ENCODE measurements around the gene ING5. TPM values are rescaled to one million over a fixed set of nuclear protein-coding genes. Genes with fewer than 3 reads are reported as not detected.

Gene ING5
- total and polyA plus RNA-seq, 4 experiments from 2014 or later, result 19.3 to 99.5 (median 65.3) TPM

GRCh38 chr2:241673189-241673663 is 28.6 kb upstream of the ING5 start:
- Mint-ChIP-seq H3K4me3 (no peak overlapping the region), H3K27ac (peak overlapping the region in 5 of 7 donors; percentile 30 to 68 (median 42)), H3K36me3 (peaks cover 3 to 47% of the 10 kb centered on the region in 2 donors), H3K4me1 (peaks cover 0 to 4% (median under 1%) of the 10 kb centered on the region in 4 donors), H3K9me3 (no peaks in the 10 kb centered on the region), H3K27me3 (no peaks in the 10 kb centered on the region)
- Histone ChIP-seq H3K36me3 (ENCODE audit: insufficient read depth, low read length) (peaks cover 14% of the 10 kb centered on the region), H3K4me1 (ENCODE audit: insufficient read depth, low read length) (no peaks in the 10 kb centered on the region), H3K27me3 (ENCODE audit: insufficient read depth, low read length) (no peaks in the 10 kb centered on the region), H3K9me3 (ENCODE audit: control insufficient read depth in 1 of 2, low read length in 2 of 2) (no peaks in the 10 kb centered on the region), H3K27ac (ENCODE audit: low read depth, low read length) (no peak overlapping the region), H3K4me3 (ENCODE audit: low read length in 2 of 2) (no peak overlapping the region)
- CTCF ChIA-PET (ENCODE audit: partially characterized antibody), result no interaction called here
- intact Hi-C loops (cut with micrococcal nuclease), result no loop called here
- DNase-seq, result peak in 1 of 5 donors; percentile 14
- POLR2A ChIA-PET (ENCODE audit: partially characterized antibody), result no interaction called here

GRCh38 chr2:241673797-241674725 is 27.8 kb upstream of the ING5 start:
- H3K9me3 Mint-ChIP-seq, result no peaks in the 10 kb centered on the region
- H3K27ac Mint-ChIP-seq, result peak overlapping the region in 5 of 7 donors; percentile 30 to 79 (median 42)
- no peak overlapping the region for H3K4me3 Mint-ChIP-seq

GRCh38 chr2:241675885-241676284 is 26.0 kb upstream of the ING5 start:
- Histone ChIP-seq H3K27me3 (ENCODE audit: insufficient read depth, low read length) (no peaks in the 10 kb centered on the region), H3K36me3 (ENCODE audit: insufficient read depth, low read length) (peaks cover 25% of the 10 kb centered on the region), H3K4me3 (ENCODE audit: low read length in 2 of 2) (no peak overlapping the region), H3K9me3 (ENCODE audit: control insufficient read depth in 1 of 2, low read length in 2 of 2) (no peaks in the 10 kb centered on the region), H3K4me1 (ENCODE audit: insufficient read depth, low read length) (no peaks in the 10 kb centered on the region), H3K27ac (ENCODE audit: low read depth, low read length) (no peak overlapping the region)
- peaks cover 11 to 43% of the 10 kb centered on the region in 2 donors for H3K36me3 Mint-ChIP-seq
- DNase-seq, result no peak
- intact Hi-C loops (cut with micrococcal nuclease), result no loop called here
- no peak overlapping the region for H3K27ac Mint-ChIP-seq
- peaks cover 0 to 4% (median 2%) of the 10 kb centered on the region in 4 donors for H3K4me1 Mint-ChIP-seq
- H3K9me3 Mint-ChIP-seq, result no peaks in the 10 kb centered on the region
- POLR2A ChIA-PET (ENCODE audit: partially characterized antibody), result interaction anchor here (1.0 to 1.8 kb wide), 2 partner anchors 11 kb away, joined by 3 to 4 read pairs; partner anchors contain the start of gene DTYMK
- no peaks in the 10 kb centered on the region for H3K27me3 Mint-ChIP-seq
- no peak overlapping the region for H3K4me3 Mint-ChIP-seq
- CTCF ChIA-PET (ENCODE audit: partially characterized antibody), result no interaction called here

More at GRCh38 chr2:241673797-241674725, 27.8 kb upstream of the ING5 start:
- no peak overlapping the region for H3K27ac ChIP-seq (ENCODE audit: low read depth, low read length)
- no peaks in the 10 kb centered on the region for H3K9me3 ChIP-seq (ENCODE audit: control insufficient read depth in 1 of 2, low read length in 2 of 2)
- Mint-ChIP-seq H3K4me1 (peaks cover 0 to 4% (median under 1%) of the 10 kb centered on the region in 4 donors), H3K27me3 (no peaks in the 10 kb centered on the region), H3K36me3 (peaks cover 4 to 43% of the 10 kb centered on the region in 2 donors)
- ChIA-PET POLR2A (ENCODE audit: partially characterized antibody) (no interaction called here), CTCF (ENCODE audit: partially characterized antibody) (no interaction called here)
- H3K4me1 ChIP-seq (ENCODE audit: insufficient read depth, low read length), result no peaks in the 10 kb centered on the region
- intact Hi-C loops (cut with micrococcal nuclease), result no loop called here
- no peak overlapping the region for H3K4me3 ChIP-seq (ENCODE audit: low read length in 2 of 2)
- peaks cover 17% of the 10 kb centered on the region for H3K36me3 ChIP-seq (ENCODE audit: insufficient read depth, low read length)
- DNase-seq, result no peak
- H3K27me3 ChIP-seq (ENCODE audit: insufficient read depth, low read length), result no peaks in the 10 kb centered on the region

DNA sequence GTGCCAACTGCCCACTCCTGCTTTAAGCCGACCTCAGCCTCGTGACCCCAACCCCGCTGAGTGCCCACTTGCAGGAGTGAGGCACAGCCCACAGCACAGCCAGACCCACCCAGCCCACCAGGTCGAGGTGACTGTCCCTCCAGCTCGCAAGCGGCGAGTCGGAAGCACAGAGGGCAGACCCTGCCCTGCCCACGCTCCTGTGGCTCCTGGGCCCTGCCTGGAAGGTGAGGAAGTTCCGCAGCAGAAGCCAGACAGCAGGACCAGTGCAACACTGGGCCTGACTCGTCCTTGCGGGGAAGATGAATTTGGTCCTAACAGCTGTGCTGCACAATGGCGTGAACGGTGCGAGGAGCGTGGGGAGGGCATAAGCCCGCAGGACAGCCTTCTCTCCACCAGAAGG is 25.2 kb upstream of the ING5 start:
- peaks cover 25% of the 10 kb centered on the region for H3K36me3 ChIP-seq (ENCODE audit: insufficient read depth, low read length)
- no peaks in the 10 kb centered on the region for H3K4me1 ChIP-seq (ENCODE audit: insufficient read depth, low read length)
- ChIA-PET CTCF (ENCODE audit: partially characterized antibody) (no interaction called here), POLR2A (ENCODE audit: partially characterized antibody) (interaction anchor here (1.8 kb wide), 1 partner anchor 10 kb away, joined by 4 read pairs; the partner anchor contains the start of gene DTYMK)
- intact Hi-C loops (cut with micrococcal nuclease), result no loop called here
- Mint-ChIP-seq H3K27me3 (no peaks in the 10 kb centered on the region), H3K4me3 (no peak overlapping the region), H3K36me3 (peaks cover 16 to 42% of the 10 kb centered on the region in 2 donors), H3K9me3 (no peaks in the 10 kb centered on the region), H3K4me1 (peaks cover 0 to 4% (median 2%) of the 10 kb centered on the region in 4 donors), H3K27ac (no peak overlapping the region)
- H3K27ac ChIP-seq (ENCODE audit: low read depth, low read length), result no peak overlapping the region
- no peaks in the 10 kb centered on the region for H3K27me3 ChIP-seq (ENCODE audit: insufficient read depth, low read length)
- H3K9me3 ChIP-seq (ENCODE audit: control insufficient read depth in 1 of 2, low read length in 2 of 2), result no peaks in the 10 kb centered on the region
- DNase-seq, result no peak
- H3K4me3 ChIP-seq (ENCODE audit: low read length in 2 of 2), result no peak overlapping the region

- Histone ChIP-seq H3K4me3 (ENCODE audit: low read length in 2 of 2) (no peak overlapping the region), H3K9me3 (ENCODE audit: control insufficient read depth in 1 of 2, low read length in 2 of 2) (no peaks in the 10 kb centered on the region), H3K27me3 (ENCODE audit: insufficient read depth, low read length) (no peaks in the 10 kb centered on the region), H3K27ac (ENCODE audit: low read depth, low read length) (no peak overlapping the region), H3K4me1 (ENCODE audit: insufficient read depth, low read length) (no peaks in the 10 kb centered on the region), H3K36me3 (ENCODE audit: insufficient read depth, low read length) (peaks cover 24% of the 10 kb centered on the region)
- intact Hi-C loops (cut with micrococcal nuclease), result no loop called here
- Mint-ChIP-seq H3K4me1 (peaks cover 0 to 4% (median 2%) of the 10 kb centered on the region in 4 donors), H3K4me3 (no peak overlapping the region), H3K27ac (no peak overlapping the region), H3K27me3 (no peaks in the 10 kb centered on the region), H3K36me3 (peaks cover 16 to 43% of the 10 kb centered on the region in 2 donors), H3K9me3 (no peaks in the 10 kb centered on the region)
- ChIA-PET POLR2A (ENCODE audit: partially characterized antibody) (interaction anchor here (1.8 kb wide), 1 partner anchor 9 kb away, joined by 4 read pairs; the partner anchor contains the start of gene DTYMK), CTCF (ENCODE audit: partially characterized antibody) (no interaction called here)
- DNase-seq, result no peak
Measured at GRCh38 chr2:241677392-241677791, 24.4 kb upstream of the ING5 start.

- Mint-ChIP-seq H3K27me3 (no peaks in the 10 kb centered on the region), H3K4me1 (peaks cover 0 to 4% (median 2%) of the 10 kb centered on the region in 4 donors), H3K9me3 (no peaks in the 10 kb centered on the region), H3K36me3 (peaks cover 16 to 41% of the 10 kb centered on the region in 2 donors), H3K4me3 (no peak overlapping the region), H3K27ac (no peak overlapping the region)
- Histone ChIP-seq H3K27me3 (ENCODE audit: insufficient read depth, low read length) (no peaks in the 10 kb centered on the region), H3K4me3 (ENCODE audit: low read length in 2 of 2) (no peak overlapping the region), H3K4me1 (ENCODE audit: insufficient read depth, low read length) (no peaks in the 10 kb centered on the region), H3K27ac (ENCODE audit: low read depth, low read length) (no peak overlapping the region), H3K9me3 (ENCODE audit: control insufficient read depth in 1 of 2, low read length in 2 of 2) (no peaks in the 10 kb centered on the region), H3K36me3 (ENCODE audit: insufficient read depth, low read length) (peaks cover 24% of the 10 kb centered on the region)
- intact Hi-C loops (cut with micrococcal nuclease), result no loop called here
- ChIA-PET POLR2A (ENCODE audit: partially characterized antibody) (no interaction called here), CTCF (ENCODE audit: partially characterized antibody) (no interaction called here)
- DNase-seq, result no peak
Measured at GRCh38 chr2:241678307-241678706, 23.5 kb upstream of the ING5 start.

GRCh38 chr2:241678784-241679540 is 22.9 kb upstream of the ING5 start:
- POLR2A ChIA-PET (ENCODE audit: partially characterized antibody), result no interaction called here
- H3K36me3 Mint-ChIP-seq, result peaks cover 16 to 35% of the 10 kb centered on the region in 2 donors
- H3K27ac ChIP-seq (ENCODE audit: low read depth, low read length), result no peak overlapping the region

More at GRCh38 chr2:241678784-241679540, 22.9 kb upstream of the ING5 start:
- DNase-seq, result no peak
- CTCF ChIA-PET (ENCODE audit: partially characterized antibody), result interaction anchor here (0.7 to 1.3 kb wide), 2 partner anchors 20 to 41 kb away, joined by 3 to 4 read pairs; no protein-coding TSS in a partner anchor
- H3K4me1 ChIP-seq (ENCODE audit: insufficient read depth, low read length), result no peaks in the 10 kb centered on the region
- Mint-ChIP-seq H3K4me3 (no peak overlapping the region), H3K27ac (peak overlapping the region in 2 of 7 donors; percentile 70 to 83), H3K4me1 (peaks cover 0 to 3% (median 0%) of the 10 kb centered on the region in 4 donors), H3K9me3 (no peaks in the 10 kb centered on the region), H3K27me3 (no peaks in the 10 kb centered on the region)
- H3K27me3 ChIP-seq (ENCODE audit: insufficient read depth, low read length), result no peaks in the 10 kb centered on the region
- no peak overlapping the region for H3K4me3 ChIP-seq (ENCODE audit: low read length in 2 of 2)
- peaks cover 24% of the 10 kb centered on the region for H3K36me3 ChIP-seq (ENCODE audit: insufficient read depth, low read length)
- intact Hi-C loops (cut with micrococcal nuclease), result no loop called here
- no peaks in the 10 kb centered on the region for H3K9me3 ChIP-seq (ENCODE audit: control insufficient read depth in 1 of 2, low read length in 2 of 2)
